Measurements from ENCODE around the gene RALGPS1. TPM values are rescaled to one million over a fixed set of nuclear protein-coding genes. Genes with fewer than 3 reads are reported as not detected.

The RALGPS1 gene
- polyA plus RNA-seq, 1 of the 3 experiments (the other 2 are of a cell fraction), result 3.9 TPM

DNA sequence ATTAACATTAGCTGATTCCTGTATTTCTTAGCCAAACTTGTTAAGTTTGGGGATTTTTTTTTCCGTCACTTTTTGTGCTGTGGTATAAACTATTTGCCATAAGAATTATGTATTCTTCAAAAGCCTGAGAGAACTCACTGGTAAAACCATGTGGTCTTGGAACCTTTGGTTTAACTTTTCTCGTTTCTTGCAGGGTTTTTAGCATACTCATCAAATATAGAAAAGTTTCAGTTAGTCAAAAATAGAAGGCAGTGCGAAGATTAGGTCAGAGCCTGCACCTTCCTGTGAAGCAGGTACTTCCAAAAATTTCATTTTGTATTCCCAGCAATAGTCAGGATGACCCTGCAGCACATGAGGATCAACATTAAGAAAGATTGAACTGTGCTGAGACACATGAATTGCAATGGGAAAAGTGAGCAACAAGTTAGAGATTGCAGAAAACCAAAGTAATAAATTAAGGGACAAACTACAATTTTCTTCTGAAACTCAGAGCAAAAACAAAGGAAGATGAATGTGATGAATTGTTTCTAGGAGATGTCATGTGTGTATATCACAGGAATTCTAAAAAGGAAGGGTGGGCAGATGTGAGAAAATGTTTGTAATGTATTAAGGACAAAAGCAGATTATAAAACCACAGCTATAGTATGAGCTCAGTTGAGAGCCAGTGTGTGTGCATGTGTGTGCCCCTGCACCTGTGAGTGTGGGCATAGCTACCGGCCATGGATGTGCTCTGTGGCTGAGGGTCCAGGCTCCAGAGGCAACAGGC lies 105.6 kb downstream of the RALGPS1 start (continued):
- TF ChIP-seq, protein P1, sequence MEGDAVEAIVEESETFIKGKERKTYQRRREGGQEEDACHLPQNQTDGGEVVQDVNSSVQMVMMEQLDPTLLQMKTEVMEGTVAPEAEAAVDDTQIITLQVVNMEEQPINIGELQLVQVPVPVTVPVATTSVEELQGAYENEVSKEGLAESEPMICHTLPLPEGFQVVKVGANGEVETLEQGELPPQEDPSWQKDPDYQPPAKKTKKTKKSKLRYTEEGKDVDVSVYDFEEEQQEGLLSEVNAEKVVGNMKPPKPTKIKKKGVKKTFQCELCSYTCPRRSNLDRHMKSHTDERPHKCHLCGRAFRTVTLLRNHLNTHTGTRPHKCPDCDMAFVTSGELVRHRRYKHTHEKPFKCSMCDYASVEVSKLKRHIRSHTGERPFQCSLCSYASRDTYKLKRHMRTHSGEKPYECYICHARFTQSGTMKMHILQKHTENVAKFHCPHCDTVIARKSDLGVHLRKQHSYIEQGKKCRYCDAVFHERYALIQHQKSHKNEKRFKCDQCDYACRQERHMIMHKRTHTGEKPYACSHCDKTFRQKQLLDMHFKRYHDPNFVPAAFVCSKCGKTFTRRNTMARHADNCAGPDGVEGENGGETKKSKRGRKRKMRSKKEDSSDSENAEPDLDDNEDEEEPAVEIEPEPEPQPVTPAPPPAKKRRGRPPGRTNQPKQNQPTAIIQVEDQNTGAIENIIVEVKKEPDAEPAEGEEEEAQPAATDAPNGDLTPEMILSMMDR (IDR thresholded peaks at IDR 0.05), result no peak
- TF ChIP-seq SMC3 (IDR thresholded peaks at IDR 0.05; ENCODE audit: low read depth, low read length) (no peak), RFX5 (IDR thresholded peaks at IDR 0.05; ENCODE audit: low read length) (no peak), POLR2AphosphoS5 (IDR thresholded peaks at IDR 0.05; ENCODE audit: low read depth, low read length) (no peak)
- TF ChIP-seq, protein P2, sequence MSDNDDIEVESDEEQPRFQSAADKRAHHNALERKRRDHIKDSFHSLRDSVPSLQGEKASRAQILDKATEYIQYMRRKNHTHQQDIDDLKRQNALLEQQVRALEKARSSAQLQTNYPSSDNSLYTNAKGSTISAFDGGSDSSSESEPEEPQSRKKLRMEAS (IDR thresholded peaks at IDR 0.05; ENCODE audit: low read depth), result no peak
- TF ChIP-seq, protein P3, sequence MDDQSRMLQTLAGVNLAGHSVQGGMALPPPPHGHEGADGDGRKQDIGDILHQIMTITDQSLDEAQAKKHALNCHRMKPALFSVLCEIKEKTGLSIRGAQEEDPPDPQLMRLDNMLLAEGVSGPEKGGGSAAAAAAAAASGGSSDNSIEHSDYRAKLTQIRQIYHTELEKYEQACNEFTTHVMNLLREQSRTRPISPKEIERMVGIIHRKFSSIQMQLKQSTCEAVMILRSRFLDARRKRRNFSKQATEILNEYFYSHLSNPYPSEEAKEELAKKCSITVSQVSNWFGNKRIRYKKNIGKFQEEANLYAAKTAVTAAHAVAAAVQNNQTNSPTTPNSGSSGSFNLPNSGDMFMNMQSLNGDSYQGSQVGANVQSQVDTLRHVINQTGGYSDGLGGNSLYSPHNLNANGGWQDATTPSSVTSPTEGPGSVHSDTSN (IDR thresholded peaks at IDR 0.05), result no peak

DNA sequence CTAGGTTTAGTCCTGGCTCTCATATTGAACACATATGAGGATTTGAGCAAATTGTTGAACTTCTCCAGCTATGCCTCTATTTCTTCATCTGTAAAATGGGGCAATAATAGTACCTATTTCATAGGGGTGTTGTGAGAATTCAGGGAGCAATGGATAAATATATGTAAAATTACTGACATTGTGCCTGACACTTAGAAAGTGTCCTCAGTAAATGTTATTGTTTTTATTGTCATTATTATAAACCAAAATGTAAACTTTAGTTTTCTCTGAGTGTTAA lies 106.2 kb downstream of the RALGPS1 start:
- no peaks in the 10 kb centered on the region for H3F3A ChIP-seq (replicated peaks; ENCODE audit: insufficient read depth)
- H3K36me3 ChIP-seq (replicated peaks in 1 of 2; ENCODE audit: control insufficient read depth in 1 of 2, insufficient read depth in 2 of 2, low read length in 1 of 2), result no peaks in the 10 kb centered on the region
- TF ChIP-seq GATA2 (CRISPR knock-in tag; IDR thresholded peaks at IDR 0.05) (no peak), TCF12 (IDR thresholded peaks at IDR 0.05) (no peak), FOSL2 (IDR thresholded peaks at IDR 0.05; ENCODE audit: borderline replicate concordance, low read depth) (no peak), JUND (IDR thresholded peaks at IDR 0.05) (no peak), FOXJ3 (CRISPR knock-in tag; IDR thresholded peaks at IDR 0.05) (no peak), RXRA (IDR thresholded peaks at IDR 0.05; ENCODE audit: borderline replicate concordance, low read depth) (no peak), FOXM1 (IDR thresholded peaks at IDR 0.05; ENCODE audit: low read depth) (no peak), MXI1 (IDR thresholded peaks at IDR 0.05; ENCODE audit: low read depth, low read length) (no peak), SIN3A (IDR thresholded peaks at IDR 0.05; ENCODE audit: borderline replicate concordance, low read depth, low read length) (no peak), EP300 (IDR thresholded peaks at IDR 0.05; ENCODE audit: borderline replicate concordance in 1 of 2, low read depth in 1 of 2, low read length in 1 of 2) (no peak), RAD21 (IDR thresholded peaks at IDR 0.05; ENCODE audit: low read length) (no peak)
- TF ChIP-seq, protein P4, sequence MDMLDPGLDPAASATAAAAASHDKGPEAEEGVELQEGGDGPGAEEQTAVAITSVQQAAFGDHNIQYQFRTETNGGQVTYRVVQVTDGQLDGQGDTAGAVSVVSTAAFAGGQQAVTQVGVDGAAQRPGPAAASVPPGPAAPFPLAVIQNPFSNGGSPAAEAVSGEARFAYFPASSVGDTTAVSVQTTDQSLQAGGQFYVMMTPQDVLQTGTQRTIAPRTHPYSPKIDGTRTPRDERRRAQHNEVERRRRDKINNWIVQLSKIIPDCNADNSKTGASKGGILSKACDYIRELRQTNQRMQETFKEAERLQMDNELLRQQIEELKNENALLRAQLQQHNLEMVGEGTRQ (IDR thresholded peaks at IDR 0.05; ENCODE audit: borderline replicate concordance, low read depth, low read length), result no peak
- TF ChIP-seq, protein P1 (IDR thresholded peaks at IDR 0.05), result no peak
- TF ChIP-seq, protein P5, sequence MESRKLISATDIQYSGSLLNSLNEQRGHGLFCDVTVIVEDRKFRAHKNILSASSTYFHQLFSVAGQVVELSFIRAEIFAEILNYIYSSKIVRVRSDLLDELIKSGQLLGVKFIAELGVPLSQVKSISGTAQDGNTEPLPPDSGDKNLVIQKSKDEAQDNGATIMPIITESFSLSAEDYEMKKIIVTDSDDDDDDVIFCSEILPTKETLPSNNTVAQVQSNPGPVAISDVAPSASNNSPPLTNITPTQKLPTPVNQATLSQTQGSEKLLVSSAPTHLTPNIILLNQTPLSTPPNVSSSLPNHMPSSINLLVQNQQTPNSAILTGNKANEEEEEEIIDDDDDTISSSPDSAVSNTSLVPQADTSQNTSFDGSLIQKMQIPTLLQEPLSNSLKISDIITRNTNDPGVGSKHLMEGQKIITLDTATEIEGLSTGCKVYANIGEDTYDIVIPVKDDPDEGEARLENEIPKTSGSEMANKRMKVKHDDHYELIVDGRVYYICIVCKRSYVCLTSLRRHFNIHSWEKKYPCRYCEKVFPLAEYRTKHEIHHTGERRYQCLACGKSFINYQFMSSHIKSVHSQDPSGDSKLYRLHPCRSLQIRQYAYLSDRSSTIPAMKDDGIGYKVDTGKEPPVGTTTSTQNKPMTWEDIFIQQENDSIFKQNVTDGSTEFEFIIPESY (IDR thresholded peaks at IDR 0.05; ENCODE audit: borderline replicate concordance, low read depth), result no peak
- TF ChIP-seq, protein P2 (IDR thresholded peaks at IDR 0.05; ENCODE audit: low read depth), result no peak
- TF ChIP-seq, protein P6, sequence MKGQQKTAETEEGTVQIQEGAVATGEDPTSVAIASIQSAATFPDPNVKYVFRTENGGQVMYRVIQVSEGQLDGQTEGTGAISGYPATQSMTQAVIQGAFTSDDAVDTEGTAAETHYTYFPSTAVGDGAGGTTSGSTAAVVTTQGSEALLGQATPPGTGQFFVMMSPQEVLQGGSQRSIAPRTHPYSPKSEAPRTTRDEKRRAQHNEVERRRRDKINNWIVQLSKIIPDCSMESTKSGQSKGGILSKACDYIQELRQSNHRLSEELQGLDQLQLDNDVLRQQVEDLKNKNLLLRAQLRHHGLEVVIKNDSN (IDR thresholded peaks at IDR 0.05; ENCODE audit: borderline replicate concordance, low read depth), result no peak
- no peaks in the 10 kb centered on the region for H3K79me2 ChIP-seq (ENCODE audit: insufficient read depth)
- H3K4me1 ChIP-seq (ENCODE audit: control insufficient read depth in 1 of 2, insufficient read depth in 2 of 2, low read depth in 1 of 2, low read length in 1 of 2), result peaks cover 12 to 22% of the 10 kb centered on the region in 2 experiments; a peak in 3 of 4 replicates
- POLR2A ChIA-PET, result no interaction called here
- no peak for DNase-seq
- no peak overlapping the region for H2AFZ ChIP-seq (ENCODE audit: low read depth)
- H3K9me3 ChIP-seq, result no peaks in the 10 kb centered on the region
- H3K9me2 ChIP-seq, result no peaks in the 10 kb centered on the region
- H3K27ac ChIP-seq (ENCODE audit: low read depth in 2 of 2, low read length in 1 of 2), result peak overlapping the region in 1 of 2 experiments; percentile 94; a peak in 2 of 4 replicates
- no peaks in the 10 kb centered on the region for H3K27me3 ChIP-seq (ENCODE audit: insufficient read depth)
- H3K4me2 ChIP-seq, result no peak overlapping the region
- no peak overlapping the region for H3K4me3 ChIP-seq (ENCODE audit: low read depth in 2 of 2, low read length in 1 of 2)
- no peak overlapping the region for H3K9ac ChIP-seq
- CTCF ChIA-PET, result interaction anchor here (1.5 kb wide), 1 partner anchor 101 kb away, joined by 3 read pairs; the partner anchor contains the start of gene ANGPTL2
- H4K20me1 ChIP-seq (ENCODE audit: insufficient read depth), result no peaks in the 10 kb centered on the region
